Endothelial cell (in vitro differentiated cells): ENCODE results near the gene HS2ST1. TPM values are rescaled to one million over a fixed set of nuclear protein-coding genes. Genes with fewer than 3 reads are reported as not detected.

Experiments
- DNase-seq: peaks from one replicate; pipeline ENCODE4 v3.0.0; 2021; ENCODE audit warnings: low spot score
- H3K27ac Mint-ChIP-seq: one replicate; pipeline ENCODE4 v1.8.0; 2021; ENCODE audit warnings: mixed read lengths, inconsistent platforms; ENCODE audit not compliant: unreplicated experiment
- H3K27me3 Mint-ChIP-seq: one replicate; pipeline ENCODE4 v1.8.0; 2021; ENCODE audit warnings: mild to moderate bottlenecking, moderate library complexity, mixed read lengths, inconsistent platforms; ENCODE audit not compliant: unreplicated experiment
- H3K36me3 Mint-ChIP-seq: one replicate; pipeline ENCODE4 v1.8.0; 2021; ENCODE audit warnings: mild to moderate bottlenecking, low read depth, mixed read lengths, inconsistent platforms; ENCODE audit not compliant: unreplicated experiment
- H3K4me1 Mint-ChIP-seq: one replicate; pipeline ENCODE4 v1.8.0; 2021; ENCODE audit warnings: mild to moderate bottlenecking, mixed read lengths, inconsistent platforms; ENCODE audit not compliant: unreplicated experiment
- H3K4me3 Mint-ChIP-seq: one replicate; pipeline ENCODE4 v1.8.0; 2021; ENCODE audit warnings: mild to moderate bottlenecking, mixed read lengths, inconsistent platforms; ENCODE audit not compliant: unreplicated experiment
- H3K9me3 Mint-ChIP-seq: one replicate; pipeline ENCODE4 v1.8.0; 2021; ENCODE audit warnings: mixed read lengths, inconsistent platforms; ENCODE audit not compliant: unreplicated experiment
- total RNA-seq: library from RNA; stranded (reverse); fragmentation: NEBNext Ultra II Directional; extraction: Animal tissue kit (Norgen Biotek cat#: 25700); gene quantifications from one replicate; pipeline ENCODE4 v1.2.1, GENCODE V29; 2021; ENCODE audit not compliant: unreplicated experiment
- TF ChIP-seq, protein P1 (sequence below): fragments of 200-600 bp; sonication (generic); IDR thresholded peaks from one replicate; pipeline ENCODE4 v1.5.0; 2021; ENCODE audit warnings: antibody characterized with exemption; ENCODE audit not compliant: unreplicated experiment

Gene HS2ST1
- total RNA-seq, 1 donor from 2014 or later, result 22.1 TPM

DNA sequence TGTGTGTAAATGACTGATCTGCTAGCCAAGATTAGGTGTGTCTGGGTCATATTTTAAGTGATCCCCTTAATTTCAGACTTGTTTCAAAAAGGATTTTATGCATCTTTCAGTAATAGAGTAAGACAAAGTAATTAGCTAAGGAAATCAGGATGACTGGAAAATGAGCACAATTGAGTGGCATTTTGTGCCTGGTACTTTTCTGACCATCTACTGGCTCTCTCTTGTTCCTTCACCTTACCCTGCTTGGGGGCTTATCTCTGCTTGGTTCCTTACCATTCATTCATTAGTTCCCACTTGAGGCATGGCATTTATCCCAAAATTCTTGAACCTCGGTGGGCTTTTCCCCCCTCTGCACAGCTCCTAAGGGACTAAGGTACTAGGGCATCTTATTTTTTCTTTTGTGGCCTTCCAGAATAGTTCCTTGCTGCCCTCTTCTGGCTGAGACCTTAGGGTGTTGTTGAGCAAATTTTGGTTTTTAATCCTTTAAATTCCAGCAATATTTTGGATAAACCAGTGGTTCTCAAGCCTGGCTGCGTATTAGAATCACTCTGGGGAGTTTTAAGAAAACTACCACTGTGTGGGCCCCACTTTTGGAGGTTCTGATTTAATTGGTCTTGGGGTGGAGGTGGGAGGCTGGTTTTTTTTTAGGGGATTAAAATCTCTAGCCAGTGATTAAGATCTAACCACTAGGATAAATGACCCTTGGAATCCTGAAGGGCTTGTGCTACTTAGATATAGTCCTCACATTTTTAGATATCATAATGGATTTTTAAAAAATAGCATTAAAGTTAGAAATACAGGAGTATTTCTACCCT is 50.8 kb downstream of the HS2ST1 start:
- peaks cover 6% of the 10 kb centered on the region for H3K36me3 Mint-ChIP-seq
- H3K27me3 Mint-ChIP-seq, result no peaks in the 10 kb centered on the region
- TF ChIP-seq, protein P1, sequence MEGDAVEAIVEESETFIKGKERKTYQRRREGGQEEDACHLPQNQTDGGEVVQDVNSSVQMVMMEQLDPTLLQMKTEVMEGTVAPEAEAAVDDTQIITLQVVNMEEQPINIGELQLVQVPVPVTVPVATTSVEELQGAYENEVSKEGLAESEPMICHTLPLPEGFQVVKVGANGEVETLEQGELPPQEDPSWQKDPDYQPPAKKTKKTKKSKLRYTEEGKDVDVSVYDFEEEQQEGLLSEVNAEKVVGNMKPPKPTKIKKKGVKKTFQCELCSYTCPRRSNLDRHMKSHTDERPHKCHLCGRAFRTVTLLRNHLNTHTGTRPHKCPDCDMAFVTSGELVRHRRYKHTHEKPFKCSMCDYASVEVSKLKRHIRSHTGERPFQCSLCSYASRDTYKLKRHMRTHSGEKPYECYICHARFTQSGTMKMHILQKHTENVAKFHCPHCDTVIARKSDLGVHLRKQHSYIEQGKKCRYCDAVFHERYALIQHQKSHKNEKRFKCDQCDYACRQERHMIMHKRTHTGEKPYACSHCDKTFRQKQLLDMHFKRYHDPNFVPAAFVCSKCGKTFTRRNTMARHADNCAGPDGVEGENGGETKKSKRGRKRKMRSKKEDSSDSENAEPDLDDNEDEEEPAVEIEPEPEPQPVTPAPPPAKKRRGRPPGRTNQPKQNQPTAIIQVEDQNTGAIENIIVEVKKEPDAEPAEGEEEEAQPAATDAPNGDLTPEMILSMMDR, result peak; percentile 24
- no peak overlapping the region for H3K4me3 Mint-ChIP-seq
- peaks cover 3% of the 10 kb centered on the region for H3K9me3 Mint-ChIP-seq
- H3K27ac Mint-ChIP-seq, result no peak overlapping the region
- no peaks in the 10 kb centered on the region for H3K4me1 Mint-ChIP-seq
- peak; percentile 27 for DNase-seq

DNA sequence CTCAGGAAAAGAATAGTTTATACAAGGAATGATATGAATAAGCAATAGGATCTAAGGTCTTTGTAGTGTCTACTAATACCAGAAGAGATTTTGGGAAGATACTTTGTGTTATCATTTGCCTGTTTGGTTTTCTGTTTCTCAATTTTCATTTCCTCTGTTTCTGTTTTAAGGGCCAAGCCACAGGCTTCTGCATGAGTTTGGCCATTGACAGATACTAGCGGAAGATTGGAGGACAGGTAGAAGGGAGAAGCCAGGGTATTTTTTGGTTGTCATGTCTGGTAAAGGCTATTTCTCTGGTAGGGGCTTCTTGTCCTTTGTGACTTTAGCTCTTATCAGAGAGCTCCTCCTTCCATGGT is 51.4 kb downstream of the HS2ST1 start:
- DNase-seq, result no peak
- H3K27me3 Mint-ChIP-seq, result no peaks in the 10 kb centered on the region
- H3K4me3 Mint-ChIP-seq, result no peak overlapping the region
- H3K9me3 Mint-ChIP-seq, result peaks cover 3% of the 10 kb centered on the region
- no peaks in the 10 kb centered on the region for H3K4me1 Mint-ChIP-seq
- TF ChIP-seq, protein P1, result peak; percentile 2
- peaks cover 6% of the 10 kb centered on the region for H3K36me3 Mint-ChIP-seq
- no peak overlapping the region for H3K27ac Mint-ChIP-seq

DNA sequence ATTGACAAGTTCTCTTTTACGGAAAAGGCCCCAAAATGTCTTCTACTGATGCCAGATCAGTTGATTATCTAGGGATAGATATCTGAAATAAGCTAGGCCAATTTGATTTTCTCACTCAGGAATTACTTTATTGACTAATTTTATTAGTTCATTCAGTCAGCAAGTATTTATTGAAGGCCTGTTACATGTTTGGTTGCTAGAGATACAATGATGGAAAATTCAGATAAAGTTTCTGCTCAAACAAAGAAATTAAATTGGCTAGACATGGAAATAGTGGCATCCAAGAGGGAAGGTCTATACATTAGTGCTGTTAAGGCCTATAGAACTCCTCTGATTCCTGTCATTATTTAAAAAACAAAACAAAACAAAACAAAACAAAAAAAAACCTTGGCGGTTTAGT is 56.5 kb downstream of the HS2ST1 start:
- H3K4me1 Mint-ChIP-seq, result no peaks in the 10 kb centered on the region
- TF ChIP-seq, protein P1, result no peak
- H3K27me3 Mint-ChIP-seq, result no peaks in the 10 kb centered on the region

DNA sequence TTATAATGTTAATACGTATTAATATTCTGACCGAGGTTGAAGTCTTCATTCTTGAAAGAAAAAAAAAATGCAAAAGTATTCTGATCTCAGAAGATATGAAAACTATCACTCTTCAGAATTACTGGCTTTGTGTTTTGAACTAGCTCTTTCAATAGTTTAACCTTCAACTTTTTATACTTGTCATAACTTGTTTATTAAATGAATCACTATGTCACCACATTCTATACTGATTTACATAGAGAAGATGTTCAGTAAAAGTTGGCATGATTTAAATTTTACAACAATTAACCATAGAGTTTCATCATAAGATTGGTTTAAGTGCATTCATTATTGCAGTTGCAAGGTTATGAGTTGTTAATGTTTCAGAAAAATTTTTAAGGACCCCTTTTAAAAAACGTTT is 57.3 kb downstream of the HS2ST1 start:
- no peak overlapping the region for H3K27ac Mint-ChIP-seq
- no peaks in the 10 kb centered on the region for H3K27me3 Mint-ChIP-seq
- no peak overlapping the region for H3K4me3 Mint-ChIP-seq
- H3K9me3 Mint-ChIP-seq, result no peaks in the 10 kb centered on the region
- no peak for DNase-seq
- H3K4me1 Mint-ChIP-seq, result no peaks in the 10 kb centered on the region
- no peaks in the 10 kb centered on the region for H3K36me3 Mint-ChIP-seq
- TF ChIP-seq, protein P1, result no peak

More for the DNA sequence above, 56.5 kb downstream of the HS2ST1 start:
- no peaks in the 10 kb centered on the region for H3K36me3 Mint-ChIP-seq
- H3K27ac Mint-ChIP-seq, result no peak overlapping the region
- no peak overlapping the region for H3K4me3 Mint-ChIP-seq
- no peak for DNase-seq
- H3K9me3 Mint-ChIP-seq, result no peaks in the 10 kb centered on the region

DNA sequence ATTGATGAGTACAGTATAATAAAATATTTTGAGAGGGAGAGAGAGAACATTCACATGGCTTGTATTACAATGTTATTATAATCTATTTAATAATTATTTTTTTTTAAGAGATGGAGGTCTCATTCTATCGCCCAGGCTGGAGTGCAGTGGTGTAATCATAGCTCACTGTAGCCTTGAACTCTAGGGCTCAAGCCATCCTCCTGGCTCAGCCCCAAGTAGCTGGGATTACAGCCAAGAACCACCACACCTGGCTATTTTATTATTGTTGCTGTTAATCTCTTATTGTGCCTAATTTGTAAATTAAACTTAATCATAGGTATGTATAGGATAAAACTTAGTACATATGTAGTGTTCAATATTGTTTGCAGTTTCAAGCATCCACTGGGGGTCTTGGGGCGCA is 57.8 kb downstream of the HS2ST1 start:
- Mint-ChIP-seq H3K27me3 (no peaks in the 10 kb centered on the region), H3K36me3 (no peaks in the 10 kb centered on the region), H3K4me1 (no peaks in the 10 kb centered on the region), H3K27ac (no peak overlapping the region), H3K4me3 (no peak overlapping the region), H3K9me3 (no peaks in the 10 kb centered on the region)
- no peak for DNase-seq
- TF ChIP-seq, protein P1, result no peak
